Measurements from ENCODE around the gene ARSI.

DNA sequence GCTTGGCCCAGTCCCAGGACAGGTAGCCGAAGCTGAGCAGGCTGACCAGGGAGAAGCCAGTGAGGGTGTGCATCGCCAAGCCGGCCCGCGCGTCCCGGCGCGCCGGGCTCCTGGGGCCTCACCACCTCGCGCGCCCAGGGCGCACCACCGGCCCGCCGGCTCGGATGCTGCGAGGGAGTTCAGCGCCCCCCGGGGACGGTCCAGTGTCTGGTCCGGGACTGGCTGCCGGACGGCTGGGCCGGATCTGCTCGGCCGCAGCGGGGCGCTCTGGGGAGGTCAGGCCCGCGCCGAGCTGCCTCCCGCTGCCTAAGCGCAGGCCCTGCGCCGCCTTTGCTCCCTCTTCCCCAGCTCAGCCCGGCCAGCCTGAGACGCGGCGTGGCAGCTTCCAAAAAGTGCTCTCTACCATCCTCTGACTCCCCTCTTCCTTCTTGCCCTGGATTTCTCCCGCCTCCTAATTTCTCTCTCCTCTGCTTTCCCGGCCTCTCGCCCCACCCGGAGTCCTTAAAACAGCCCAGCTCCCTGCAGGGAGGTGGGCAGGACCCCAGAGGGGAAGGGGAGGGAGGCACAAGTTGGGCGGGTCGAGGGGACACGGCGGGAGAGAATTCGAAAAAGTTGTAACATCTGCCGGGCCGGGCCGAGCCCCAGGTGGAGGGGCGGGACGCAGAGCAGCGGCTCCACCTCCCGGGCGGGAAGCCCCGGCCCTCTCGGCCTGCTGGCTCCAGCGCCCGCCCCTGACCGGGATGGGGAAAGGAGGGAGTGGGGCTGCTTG, at the start of gene ARSI:
- no peak for TF ChIP-seq PHF8 (IDR thresholded peaks at IDR 0.05; ENCODE audit: borderline replicate concordance, low read depth)
- TF ChIP-seq NFE2L2 (conservative IDR thresholded peaks at IDR 0.05; ENCODE audit: low read length), result no peak
- TF ChIP-seq, protein P1, sequence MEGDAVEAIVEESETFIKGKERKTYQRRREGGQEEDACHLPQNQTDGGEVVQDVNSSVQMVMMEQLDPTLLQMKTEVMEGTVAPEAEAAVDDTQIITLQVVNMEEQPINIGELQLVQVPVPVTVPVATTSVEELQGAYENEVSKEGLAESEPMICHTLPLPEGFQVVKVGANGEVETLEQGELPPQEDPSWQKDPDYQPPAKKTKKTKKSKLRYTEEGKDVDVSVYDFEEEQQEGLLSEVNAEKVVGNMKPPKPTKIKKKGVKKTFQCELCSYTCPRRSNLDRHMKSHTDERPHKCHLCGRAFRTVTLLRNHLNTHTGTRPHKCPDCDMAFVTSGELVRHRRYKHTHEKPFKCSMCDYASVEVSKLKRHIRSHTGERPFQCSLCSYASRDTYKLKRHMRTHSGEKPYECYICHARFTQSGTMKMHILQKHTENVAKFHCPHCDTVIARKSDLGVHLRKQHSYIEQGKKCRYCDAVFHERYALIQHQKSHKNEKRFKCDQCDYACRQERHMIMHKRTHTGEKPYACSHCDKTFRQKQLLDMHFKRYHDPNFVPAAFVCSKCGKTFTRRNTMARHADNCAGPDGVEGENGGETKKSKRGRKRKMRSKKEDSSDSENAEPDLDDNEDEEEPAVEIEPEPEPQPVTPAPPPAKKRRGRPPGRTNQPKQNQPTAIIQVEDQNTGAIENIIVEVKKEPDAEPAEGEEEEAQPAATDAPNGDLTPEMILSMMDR (IDR thresholded peaks at IDR 0.05), result peak; percentile 59
- no peak for TF ChIP-seq USF2 (IDR thresholded peaks at IDR 0.05)
- TF ChIP-seq JUN (IDR thresholded peaks at IDR 0.05), result no peak; a peak in 1 of 5 replicates
- TF ChIP-seq MYC (IDR thresholded peaks at IDR 0.05; ENCODE audit: borderline replicate concordance, low read length), result no peak
